ENCODE measurements around the gene AARS2.
A peak's percentile ranks its signal among the peaks of the same experiment; 100 is the strongest.

The AARS2 gene

GRCh38 chr6:44271406-44271723 is 41.8 kb downstream of the AARS2 start:
- DNase-seq (ENCODE audit: extremely low read depth, insufficient read length), result no peak
- Histone ChIP-seq H3K27me3 (replicated peaks; ENCODE audit: control insufficient read depth, insufficient read depth, low read length) (peaks cover 5% of the 10 kb centered on the region; the same call in 1 of the 2 replicates), H3K36me3 (ENCODE audit: control insufficient read depth, insufficient read depth, low read length) (no peaks in the 10 kb centered on the region), H3K4me3 (replicated peaks; ENCODE audit: low read depth, low read length) (no peak overlapping the region)
- TF ChIP-seq, protein P1, sequence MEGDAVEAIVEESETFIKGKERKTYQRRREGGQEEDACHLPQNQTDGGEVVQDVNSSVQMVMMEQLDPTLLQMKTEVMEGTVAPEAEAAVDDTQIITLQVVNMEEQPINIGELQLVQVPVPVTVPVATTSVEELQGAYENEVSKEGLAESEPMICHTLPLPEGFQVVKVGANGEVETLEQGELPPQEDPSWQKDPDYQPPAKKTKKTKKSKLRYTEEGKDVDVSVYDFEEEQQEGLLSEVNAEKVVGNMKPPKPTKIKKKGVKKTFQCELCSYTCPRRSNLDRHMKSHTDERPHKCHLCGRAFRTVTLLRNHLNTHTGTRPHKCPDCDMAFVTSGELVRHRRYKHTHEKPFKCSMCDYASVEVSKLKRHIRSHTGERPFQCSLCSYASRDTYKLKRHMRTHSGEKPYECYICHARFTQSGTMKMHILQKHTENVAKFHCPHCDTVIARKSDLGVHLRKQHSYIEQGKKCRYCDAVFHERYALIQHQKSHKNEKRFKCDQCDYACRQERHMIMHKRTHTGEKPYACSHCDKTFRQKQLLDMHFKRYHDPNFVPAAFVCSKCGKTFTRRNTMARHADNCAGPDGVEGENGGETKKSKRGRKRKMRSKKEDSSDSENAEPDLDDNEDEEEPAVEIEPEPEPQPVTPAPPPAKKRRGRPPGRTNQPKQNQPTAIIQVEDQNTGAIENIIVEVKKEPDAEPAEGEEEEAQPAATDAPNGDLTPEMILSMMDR (IDR thresholded peaks at IDR 0.05; ENCODE audit: insufficient read depth, low read length, poor library complexity, severe bottlenecking), result no peak

DNA sequence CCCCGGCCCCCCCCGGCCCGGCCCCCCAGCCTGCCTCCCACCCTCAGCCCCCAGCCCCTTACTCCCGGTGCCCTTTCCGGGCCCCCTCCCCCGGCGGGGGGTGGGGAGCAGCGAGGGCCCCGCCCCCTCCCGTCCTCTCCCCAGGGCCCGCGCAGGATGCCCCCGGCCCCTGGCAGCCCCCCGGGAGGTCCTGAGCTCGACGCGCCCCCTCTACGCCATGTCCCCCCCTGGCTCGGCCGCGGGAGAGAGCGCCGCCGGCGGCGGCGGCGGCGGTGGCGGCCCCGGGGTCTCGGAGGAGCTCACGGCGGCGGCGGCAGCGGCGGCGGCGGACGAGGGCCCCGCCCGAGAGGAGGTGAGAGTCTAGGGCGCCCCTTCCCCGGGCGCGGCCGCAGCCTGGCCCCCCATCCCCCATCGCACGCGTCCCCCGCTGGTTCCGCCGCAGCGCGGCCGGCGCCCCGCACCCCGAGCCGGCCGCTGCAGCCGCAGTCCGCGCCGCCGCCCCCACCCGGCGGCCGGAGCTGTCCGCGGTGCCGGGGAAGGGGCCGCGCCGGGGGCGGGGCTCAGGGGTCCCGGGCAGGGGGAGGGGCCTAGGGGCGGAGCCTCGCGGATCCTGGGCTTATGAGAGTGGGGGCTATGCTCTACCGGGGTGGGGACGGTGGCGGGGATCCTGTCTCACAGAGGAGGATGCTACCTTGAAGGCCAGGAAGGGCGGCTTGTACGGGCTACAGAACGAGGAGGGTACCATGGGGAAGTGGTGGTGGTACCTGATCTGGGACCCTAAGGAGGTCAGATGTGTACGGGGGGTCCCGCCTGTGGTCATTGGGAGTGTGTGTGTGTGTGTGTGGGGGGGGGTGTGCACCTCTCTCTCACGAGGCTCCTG is 42.4 kb downstream of the AARS2 start:
- H3K36me3 ChIP-seq (ENCODE audit: control insufficient read depth, insufficient read depth, low read length), result no peaks in the 10 kb centered on the region
- no peak for DNase-seq (ENCODE audit: extremely low read depth, insufficient read length)
- TF ChIP-seq, protein P1 (IDR thresholded peaks at IDR 0.05; ENCODE audit: insufficient read depth, low read length, poor library complexity, severe bottlenecking), result no peak
- H3K4me3 ChIP-seq (replicated peaks; ENCODE audit: low read depth, low read length), result peak overlapping the region; percentile 22
- H3K27me3 ChIP-seq (replicated peaks; ENCODE audit: control insufficient read depth, insufficient read depth, low read length), result peaks cover 5% of the 10 kb centered on the region; the same call in 1 of the 2 replicates

GRCh38 chr6:44269921-44270525 is 43.1 kb downstream of the AARS2 start, which contains the start of gene TMEM151B:
TSS of gene TMEM151B (plus strand) at chr6:44270450. CDS start at chr6:44270743, 293 bp downstream.
- TF ChIP-seq, protein P1 (IDR thresholded peaks at IDR 0.05; ENCODE audit: insufficient read depth, low read length, poor library complexity, severe bottlenecking), result no peak
- peak within 1 kb of the TSS; percentile 22 for H3K4me3 ChIP-seq (replicated peaks; ENCODE audit: low read depth, low read length)

GRCh38 chr6:44269178-44269920 is 43.8 kb downstream of the AARS2 start:
- H3K27me3 ChIP-seq (replicated peaks; ENCODE audit: control insufficient read depth, insufficient read depth, low read length), result peaks cover 5% of the 10 kb centered on the region; the same call in 1 of the 2 replicates
- no peak overlapping the region for H3K4me3 ChIP-seq (replicated peaks; ENCODE audit: low read depth, low read length)
- TF ChIP-seq, protein P1 (IDR thresholded peaks at IDR 0.05; ENCODE audit: insufficient read depth, low read length, poor library complexity, severe bottlenecking), result no peak
- no peak for DNase-seq (ENCODE audit: extremely low read depth, insufficient read length)
- H3K36me3 ChIP-seq (ENCODE audit: control insufficient read depth, insufficient read depth, low read length), result no peaks in the 10 kb centered on the region

More at GRCh38 chr6:44269921-44270525, 43.1 kb downstream of the AARS2 start, which contains the start of gene TMEM151B:
- DNase-seq (ENCODE audit: extremely low read depth, insufficient read length), result no peak
- Histone ChIP-seq H3K27me3 (replicated peaks; ENCODE audit: control insufficient read depth, insufficient read depth, low read length) (peaks cover 5% of the 10 kb centered on the region; the same call in 1 of the 2 replicates), H3K36me3 (ENCODE audit: control insufficient read depth, insufficient read depth, low read length) (no peaks in the 10 kb centered on the region)

DNA sequence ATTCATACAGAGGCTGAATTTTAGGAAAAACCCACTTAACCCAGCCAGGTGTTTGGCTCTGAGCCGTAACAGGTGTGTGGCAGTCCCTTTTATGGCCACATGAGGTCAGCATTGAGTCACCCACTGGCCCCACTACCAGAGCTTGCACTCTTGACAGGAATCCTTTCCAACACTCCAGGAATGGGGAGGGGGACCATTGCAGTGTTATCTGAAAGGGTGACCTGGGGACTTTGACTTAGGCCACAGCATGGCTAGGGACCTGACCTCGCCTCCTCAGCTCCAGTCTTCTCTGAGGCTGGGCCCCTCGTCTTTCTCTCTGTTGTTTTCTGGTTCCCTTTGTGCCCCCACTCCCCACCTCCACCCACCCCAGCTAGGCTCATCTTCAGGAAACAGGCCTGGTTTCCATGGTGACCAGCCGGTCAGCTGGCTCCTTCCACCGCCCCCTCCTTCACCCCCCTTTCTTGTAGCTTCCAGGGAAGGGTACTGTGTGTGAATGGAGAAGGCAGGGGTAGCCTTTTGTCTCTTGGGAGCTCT is 45.0 kb downstream of the AARS2 start:
- no peaks in the 10 kb centered on the region for H3K36me3 ChIP-seq (ENCODE audit: control insufficient read depth, insufficient read depth, low read length)
- DNase-seq (ENCODE audit: extremely low read depth, insufficient read length), result no peak
- H3K27me3 ChIP-seq (replicated peaks; ENCODE audit: control insufficient read depth, insufficient read depth, low read length), result peaks cover 5% of the 10 kb centered on the region; the same call in 1 of the 2 replicates
- no peak overlapping the region for H3K4me3 ChIP-seq (replicated peaks; ENCODE audit: low read depth, low read length)
- TF ChIP-seq, protein P1 (IDR thresholded peaks at IDR 0.05; ENCODE audit: insufficient read depth, low read length, poor library complexity, severe bottlenecking), result peak; percentile 96

Measured in GM06990 (cell line).